Fibroblast of lung (primary cell): Measurements from ENCODE around the gene RNASEH2B. TPM values are rescaled to one million over a fixed set of nuclear protein-coding genes. Genes with fewer than 3 reads are reported as not detected.

Experiments used
- DNase-seq, 2 donors: peaks; one replicate each; pipeline versions ENCODE4 v3.0.0 to v3.0.0-alpha.2; 2010; ENCODE audit warnings: low read depth in 2 of 2
- H2AFZ ChIP-seq: 2 replicates; pipeline ENCODE4 v1.5.1; 2012; ENCODE audit warnings: low read length, control low read depth, inconsistent platforms
- H3K27ac ChIP-seq: 2 replicates; pipeline ENCODE4 v1.5.1; 2011; ENCODE audit warnings: low read length, control low read depth; ENCODE audit not compliant: insufficient read depth
- H3K27me3 ChIP-seq: 2 replicates; pipeline ENCODE4 v1.5.1; 2011; ENCODE audit warnings: mild to moderate bottlenecking, low read length; ENCODE audit not compliant: control insufficient read depth, insufficient read depth
- H3K36me3 ChIP-seq: 2 replicates; pipeline ENCODE4 v1.5.1; 2011; ENCODE audit warnings: low read length; ENCODE audit not compliant: control insufficient read depth, insufficient read depth
- H3K4me1 ChIP-seq: 2 replicates; pipeline ENCODE4 v1.5.1; 2011; ENCODE audit warnings: low read length; ENCODE audit not compliant: control insufficient read depth, insufficient read depth; ENCODE audit errors: extremely low read depth
- H3K4me2 ChIP-seq: 2 replicates; pipeline ENCODE4 v1.5.1; 2011; ENCODE audit warnings: low read length, control low read depth; ENCODE audit not compliant: insufficient read depth; ENCODE audit errors: extremely low read depth
- H3K4me3 ChIP-seq, 4 experiments: fragments of 200-600 bp in 1 of 4; sonication (generic) in 1 of 4; replicated peaks in 1 of 4; 2 replicates each; pipeline ENCODE4 v1.5.1; 2011 to 2016; ENCODE audit warnings: low read length in 4 of 4, low read depth in 3 of 4, mild to moderate bottlenecking in 3 of 4, control low read depth in 2 of 4, inconsistent platforms in 1 of 4, mixed read lengths in 1 of 4; ENCODE audit not compliant: insufficient read depth in 1 of 4; ENCODE audit errors: control extremely low read depth in 1 of 4
- H3K79me2 ChIP-seq: 2 replicates; pipeline ENCODE4 v1.5.1; 2012; ENCODE audit warnings: mild to moderate bottlenecking, low read length, inconsistent platforms; ENCODE audit not compliant: control insufficient read depth, insufficient read depth
- H3K9ac ChIP-seq: 2 replicates; pipeline ENCODE4 v1.5.1; 2011; ENCODE audit warnings: mild to moderate bottlenecking, low read length, control low read depth; ENCODE audit not compliant: insufficient read depth
- H3K9me3 ChIP-seq: 2 replicates; pipeline ENCODE4 v1.5.1; 2012; ENCODE audit warnings: low read depth, low read length; ENCODE audit not compliant: control insufficient read depth, insufficient read depth
- H4K20me1 ChIP-seq: 2 replicates; pipeline ENCODE4 v1.5.1; 2011; ENCODE audit warnings: low read length; ENCODE audit not compliant: control insufficient read depth, insufficient read depth; ENCODE audit errors: extremely low read depth
- CTCF ChIP-seq, 2 donors: IDR thresholded peaks in 1 of 2; conservative IDR thresholded peaks in 1 of 2; 1 replicate in 1 of 2; 2 replicates in 1 of 2; pipeline ENCODE4 v1.5.1; 2011 to 2012; ENCODE audit warnings: low read length in 2 of 2, control low read depth in 1 of 2, inconsistent platforms in 1 of 2, low read depth in 1 of 2, mild to moderate bottlenecking in 1 of 2
- EZH2 ChIP-seq: IDR thresholded peaks from 2 replicates; pipeline ENCODE4 v1.5.1; 2012; ENCODE audit warnings: low read length, control low read depth, mild to moderate bottlenecking; ENCODE audit errors: missing control alignments
- polyA plus RNA-seq, 2 donors: library from polyadenylated mRNA; depleted of rRNA in 1 of 2; stranded (reverse) in 1 of 2; unstranded in 1 of 2; fragments of >200 nt; gene quantifications; 2 replicates each; pipeline ENCODE4 v1.2.1, GENCODE V29; 2011 to 2012; ENCODE audit warnings: missing spikeins in 1 of 2
- total RNA-seq: library from RNA; depleted of rRNA; stranded (reverse); fragments of >200 nt; gene quantifications from 2 replicates; pipeline ENCODE4 v1.2.1, GENCODE V29; 2014

RNASEH2B gene
- total and polyA plus RNA-seq, 2 donors (not counting 1 experiment from before 2014, with no cell fraction given): 24.5 to 68.7 TPM

- Histone ChIP-seq H4K20me1 (no peaks in the 10 kb centered on the region), H3K9me3 (no peaks in the 10 kb centered on the region), H3K27me3 (peaks cover 7% of the 10 kb centered on the region), H3K27ac (no peak overlapping the region), H3K36me3 (no peaks in the 10 kb centered on the region), H2AFZ (no peak overlapping the region), H3K79me2 (no peaks in the 10 kb centered on the region), H3K4me3 (no peak overlapping the region), H3K4me1 (no peaks in the 10 kb centered on the region), H3K4me2 (no peak overlapping the region), H3K9ac (no peak overlapping the region)
- TF ChIP-seq CTCF (conservative IDR thresholded peaks at IDR 0.05 in 1 of 2, IDR thresholded peaks at IDR 0.05 in 1 of 2; ENCODE audit: low read depth in 1 of 2, low read length in 2 of 2) (no peak), EZH2 (no peak)
- no peak for DNase-seq
These were observed 94.1 kb downstream of the RNASEH2B start for GRCh38 chr13:51003642-51004041.

- no peak overlapping the region for H2AFZ ChIP-seq
- no peaks in the 10 kb centered on the region for H3K4me1 ChIP-seq
- H3K9ac ChIP-seq: no peak overlapping the region
- H3K9me3 ChIP-seq: no peaks in the 10 kb centered on the region
- H3K27ac ChIP-seq: no peak overlapping the region
- H3K4me2 ChIP-seq: no peak overlapping the region
- H3K4me3 ChIP-seq: no peak overlapping the region
- H3K36me3 ChIP-seq: no peaks in the 10 kb centered on the region
- no peaks in the 10 kb centered on the region for H3K79me2 ChIP-seq
- H4K20me1 ChIP-seq: no peaks in the 10 kb centered on the region
- H3K27me3 ChIP-seq: peaks cover 6% of the 10 kb centered on the region
- no peak for TF ChIP-seq CTCF (conservative IDR thresholded peaks at IDR 0.05 in 1 of 2, IDR thresholded peaks at IDR 0.05 in 1 of 2; ENCODE audit: low read depth in 1 of 2, low read length in 2 of 2)
- no peak for TF ChIP-seq EZH2
- DNase-seq: no peak
These were observed 94.7 kb downstream of the RNASEH2B start for GRCh38 chr13:51004111-51004865.

GRCh38 chr13:51004918-51005460 is 95.4 kb downstream of the RNASEH2B start:
- Histone ChIP-seq H3K4me1 (no peaks in the 10 kb centered on the region), H4K20me1 (no peaks in the 10 kb centered on the region), H3K9ac (no peak overlapping the region), H3K4me2 (no peak overlapping the region), H3K79me2 (no peaks in the 10 kb centered on the region), H2AFZ (no peak overlapping the region), H3K9me3 (no peaks in the 10 kb centered on the region), H3K36me3 (no peaks in the 10 kb centered on the region), H3K27ac (no peak overlapping the region), H3K4me3 (no peak overlapping the region), H3K27me3 (peaks cover 6% of the 10 kb centered on the region)
- TF ChIP-seq EZH2 (no peak), CTCF (conservative IDR thresholded peaks at IDR 0.05 in 1 of 2, IDR thresholded peaks at IDR 0.05 in 1 of 2; ENCODE audit: low read depth in 1 of 2, low read length in 2 of 2) (no peak)
- DNase-seq: no peak
